CD14-positive monocyte (primary cell): ENCODE measurements around the gene ESF1. TPM values are rescaled to one million over a fixed set of nuclear protein-coding genes. Genes with fewer than 3 reads are reported as not detected.

Source experiments
- DNase-seq, 3 donors: peaks; one replicate each; pipeline ENCODE4 v3.0.0-alpha.2; 2011 to 2022
- H2AFZ ChIP-seq: 2 replicates; pipeline ENCODE4 v1.6.0; 2012; ENCODE audit warnings: mild to moderate bottlenecking, low read depth, low read length, inconsistent platforms; ENCODE audit not compliant: insufficient read depth, poor library complexity, severe bottlenecking
- H3K27ac ChIP-seq, 2 donors: 1 replicate in 1 of 2; 2 replicates in 1 of 2; pipeline ENCODE4 v1.5.1; 2012 to 2013; ENCODE audit warnings: low read length in 2 of 2, control low read depth in 1 of 2, inconsistent platforms in 1 of 2, low read depth in 1 of 2, mild to moderate bottlenecking in 1 of 2
- H3K27me3 ChIP-seq, 2 donors: one replicate each; pipeline versions ENCODE4 v1.6.0 to v1.6.1; 2011 to 2013; ENCODE audit warnings: low read length in 2 of 2; ENCODE audit not compliant: control insufficient read depth in 2 of 2, insufficient read depth in 2 of 2
- H3K36me3 ChIP-seq, 2 donors: replicated peaks in 1 of 2; 1 replicate in 1 of 2; 2 replicates in 1 of 2; pipeline versions ENCODE4 v1.5.1 to v1.6.1; 2012 to 2013; ENCODE audit warnings: low read length in 2 of 2, control low read depth in 1 of 2, inconsistent platforms in 1 of 2, mild to moderate bottlenecking in 1 of 2; ENCODE audit not compliant: insufficient read depth in 2 of 2, control insufficient read depth in 1 of 2
- H3K4me1 ChIP-seq, 2 donors: 1 replicate in 1 of 2; 2 replicates in 1 of 2; pipeline versions ENCODE4 v1.5.1 to v1.6.1; 2012 to 2013; ENCODE audit warnings: low read length in 2 of 2, control low read depth in 1 of 2, inconsistent platforms in 1 of 2, mild to moderate bottlenecking in 1 of 2, moderate library complexity in 1 of 2; ENCODE audit not compliant: insufficient read depth in 2 of 2, control insufficient read depth in 1 of 2
- H3K4me2 ChIP-seq: replicated peaks from 2 replicates; pipeline ENCODE3; 2012; ENCODE audit warnings: low read length, moderate library complexity, mild to moderate bottlenecking; ENCODE audit not compliant: poor library complexity, severe bottlenecking; ENCODE audit errors: extremely low read depth
- H3K4me3 ChIP-seq, 3 experiments: fragments of 200-600 bp in 1 of 3; sonication (generic) in 1 of 3; replicated peaks in 1 of 3; 1 replicate in 2 of 3; 2 replicates in 1 of 3; pipeline ENCODE4 v1.5.1; 2011 to 2013; ENCODE audit warnings: low read length in 3 of 3, mild to moderate bottlenecking in 3 of 3, control low read depth in 2 of 3, low read depth in 2 of 3, inconsistent platforms in 1 of 3, moderate library complexity in 1 of 3
- H3K79me2 ChIP-seq: 2 replicates; pipeline ENCODE4 v1.6.0; 2012; ENCODE audit warnings: mild to moderate bottlenecking, control low read depth, inconsistent platforms, low read length, moderate library complexity; ENCODE audit not compliant: insufficient read depth
- H3K9ac ChIP-seq: 2 replicates; pipeline ENCODE4 v1.6.0; 2017; ENCODE audit warnings: low read length, mild to moderate bottlenecking; ENCODE audit not compliant: insufficient read depth, poor library complexity, severe bottlenecking
- H3K9me3 ChIP-seq, 2 donors: replicated peaks in 1 of 2; 1 replicate in 1 of 2; 2 replicates in 1 of 2; pipeline versions ENCODE4 v1.5.1 to v1.6.1; 2012 to 2013; ENCODE audit warnings: low read length in 2 of 2, control low read depth in 1 of 2; ENCODE audit not compliant: control insufficient read depth in 1 of 2, insufficient read depth in 1 of 2
- H4K20me1 ChIP-seq: 2 replicates; pipeline ENCODE4 v1.6.0; 2012; ENCODE audit warnings: mild to moderate bottlenecking, low read length, control low read depth, moderate library complexity; ENCODE audit not compliant: insufficient read depth
- H3K27ac Mint-ChIP-seq, 7 donors: one replicate each; pipeline ENCODE4 v1.8.0; 2020; ENCODE audit warnings: mild to moderate bottlenecking in 7 of 7, mixed read lengths in 7 of 7, moderate library complexity in 6 of 7, inconsistent platforms in 2 of 7
- H3K27me3 Mint-ChIP-seq, 3 donors: one replicate each; pipeline ENCODE4 v1.8.0; 2021 to 2022; ENCODE audit warnings: low read depth in 3 of 3, mild to moderate bottlenecking in 3 of 3, mixed read lengths in 3 of 3, moderate library complexity in 3 of 3, inconsistent platforms in 1 of 3
- H3K36me3 Mint-ChIP-seq, 2 donors: one replicate each; pipeline ENCODE4 v1.8.0; 2020; ENCODE audit warnings: mixed read lengths in 2 of 2, inconsistent platforms in 1 of 2, mild to moderate bottlenecking in 1 of 2
- H3K4me1 Mint-ChIP-seq: one replicate; pipeline ENCODE4 v1.8.0; 2020; ENCODE audit warnings: mild to moderate bottlenecking, mixed read lengths
- H3K4me3 Mint-ChIP-seq, 2 donors: one replicate each; pipeline ENCODE4 v1.8.0; 2020; ENCODE audit warnings: mild to moderate bottlenecking in 2 of 2, mixed read lengths in 2 of 2, moderate library complexity in 1 of 2
- H3K9me3 Mint-ChIP-seq, 7 donors: one replicate each; pipeline ENCODE4 v1.8.0; 2020 to 2022; ENCODE audit warnings: mixed read lengths in 7 of 7, mild to moderate bottlenecking in 6 of 7, moderate library complexity in 6 of 7, inconsistent platforms in 2 of 7
- CTCF ChIP-seq: fragments of 200-600 bp; IDR thresholded peaks from one replicate; pipeline ENCODE4 v1.8.0; 2022; ENCODE audit warnings: antibody characterized with exemption, mild to moderate bottlenecking
- WGBS: methylation state at CpG from one replicate; pipeline ENCODE4 v1.1.5; 2013; ENCODE audit warnings: missing lambda C conversion rate; ENCODE audit not compliant: insufficient coverage; 5-methylcytosine and 5-hydroxymethylcytosine counted together
- intact Hi-C, 2 donors: fragments of 100-400 bp; cut with micrococcal nuclease; formaldehyde crosslinking; loops; one replicate each; pipeline versions ENCODE4 v1.15.0 to v1.15.1; 2023
- polyA plus RNA-seq, 3 donors: library from polyadenylated mRNA; depleted of rRNA in 1 of 3; unstranded in 2 of 3; stranded (reverse) in 1 of 3; fragments of 300-500 nt in 2 of 3; fragments of >200 nt in 1 of 3; fragmentation: Illumina TruSeq in 2 of 3; gene quantifications; 1 replicate in 2 of 3; 2 replicates in 1 of 3; pipeline ENCODE4 v1.2.3, GENCODE V29; 2012 to 2021

ESF1 gene
- polyA plus RNA-seq, 3 donors, result 0.73 to 2.3 (median 1.7) TPM

- DNase-seq, result no peak
- H3K9me3 ChIP-seq, result no peaks in the 10 kb centered on the region
- intact Hi-C loops, result no loop called here
- WGBS, result 100% methylated on average over 2 of the region's 4 CpGs
- H3K27me3 ChIP-seq, result no peaks in the 10 kb centered on the region
- H3K9ac ChIP-seq, result no peak overlapping the region
- Mint-ChIP-seq H3K36me3 (peaks cover 51 to 52% of the 10 kb centered on the region in 2 donors), H3K4me1 (peaks cover 4% of the 10 kb centered on the region), H3K27ac (no peak overlapping the region), H3K9me3 (no peaks in the 10 kb centered on the region), H3K27me3 (no peaks in the 10 kb centered on the region), H3K4me3 (no peak overlapping the region)
- H2AFZ ChIP-seq, result no peak overlapping the region
- no peak overlapping the region for H3K4me2 ChIP-seq
- no peak overlapping the region for H3K4me3 ChIP-seq
- H3K4me1 ChIP-seq, result no peaks in the 10 kb centered on the region
- no peak for TF ChIP-seq CTCF
- no peak overlapping the region for H3K27ac ChIP-seq
- no peaks in the 10 kb centered on the region for H4K20me1 ChIP-seq
- no peaks in the 10 kb centered on the region for H3K79me2 ChIP-seq
- peaks cover 89 to 93% of the 10 kb centered on the region in 2 donors for H3K36me3 ChIP-seq
Observed at GRCh38 chr20:13814672-13815071, 30.0 kb upstream of the ESF1 start.

- H3K27me3 Mint-ChIP-seq, result no peaks in the 10 kb centered on the region
- no peak overlapping the region for H3K4me2 ChIP-seq
- H3K79me2 ChIP-seq, result no peaks in the 10 kb centered on the region
- H3K36me3 ChIP-seq, result peaks cover 97 to 100% of the 10 kb centered on the region in 2 donors
- peaks cover 4% of the 10 kb centered on the region for H3K4me1 Mint-ChIP-seq
- no peak for TF ChIP-seq CTCF
- peak overlapping the region in 1 of 7 donors; percentile 34 for H3K27ac Mint-ChIP-seq
- peaks cover 51 to 52% of the 10 kb centered on the region in 2 donors for H3K36me3 Mint-ChIP-seq
- H3K27ac ChIP-seq, result no peak overlapping the region
- no peaks in the 10 kb centered on the region for H3K27me3 ChIP-seq
- no peaks in the 10 kb centered on the region for H4K20me1 ChIP-seq
- WGBS, result 98% methylated on average over 3 of the region's 3 CpGs
- DNase-seq, result no peak
- H3K4me1 ChIP-seq, result no peaks in the 10 kb centered on the region
- H2AFZ ChIP-seq, result no peak overlapping the region
- H3K9me3 ChIP-seq, result no peaks in the 10 kb centered on the region
- H3K9me3 Mint-ChIP-seq, result no peaks in the 10 kb centered on the region
- no peak overlapping the region for H3K4me3 Mint-ChIP-seq
- H3K4me3 ChIP-seq, result no peak overlapping the region
- no peak overlapping the region for H3K9ac ChIP-seq
- intact Hi-C loops, result no loop called here
Observed at GRCh38 chr20:13813910-13814309, 29.2 kb upstream of the ESF1 start.
